ENCODE data around the gene RNF150.

RNF150 gene

GRCh38 chr4:140854168-140854567 is 279.1 kb downstream of the RNF150 start:
- no peak for TF ChIP-seq CTCF (IDR thresholded peaks at IDR 0.05; ENCODE audit: insufficient read depth, low read length, missing control alignments)
- no peak overlapping the region for H3K4me3 ChIP-seq (ENCODE audit: low read depth, low read length)
- ChIA-PET POLR2A (no interaction called here), CTCF (interaction anchor here (0.9 to 11.2 kb wide), 13 partner anchors 8 to 525 kb away, joined by 3 to 276 read pairs (median 3); partner anchors contain the start of gene RNF150)
- no peak for DNase-seq (ENCODE audit: low read depth, low spot score)

- ChIA-PET POLR2A (no interaction called here), CTCF (interaction anchor here (0.6 to 11.2 kb wide), 20 partner anchors 9 to 522 kb away, joined by 3 to 276 read pairs (median 6); partner anchors contain the start of genes ELMOD2, RNF150 and TBC1D9)
- DNase-seq (ENCODE audit: low read depth, low spot score) = no peak
- TF ChIP-seq CTCF (IDR thresholded peaks at IDR 0.05; ENCODE audit: insufficient read depth, low read length, missing control alignments) = no peak
- no peak overlapping the region for H3K4me3 ChIP-seq (ENCODE audit: low read depth, low read length)
Observed at GRCh38 chr4:140851804-140852203, 281.5 kb downstream of the RNF150 start.

- CTCF ChIA-PET = interaction anchor here (0.6 to 8.3 kb wide), 24 partner anchors 9 to 525 kb away, joined by 3 to 110 read pairs (median 4); partner anchors contain the start of genes ELMOD2, RNF150 and TBC1D9
- DNase-seq (ENCODE audit: low read depth, low spot score) = no peak
- H3K4me3 ChIP-seq (ENCODE audit: low read depth, low read length) = no peak overlapping the region
- TF ChIP-seq CTCF (IDR thresholded peaks at IDR 0.05; ENCODE audit: insufficient read depth, low read length, missing control alignments) = peak; percentile 63
- POLR2A ChIA-PET = no interaction called here
Observed at GRCh38 chr4:140851032-140851636, 282.1 kb downstream of the RNF150 start.

GRCh38 chr4:140849526-140849925 is 283.7 kb downstream of the RNF150 start:
- DNase-seq (ENCODE audit: low read depth, low spot score) = no peak
- no peak for TF ChIP-seq CTCF (IDR thresholded peaks at IDR 0.05; ENCODE audit: insufficient read depth, low read length, missing control alignments)
- ChIA-PET POLR2A (no interaction called here), CTCF (interaction anchor here (0.8 to 8.3 kb wide), 15 partner anchors 8 to 1193 kb away, joined by 3 to 110 read pairs (median 4); partner anchors contain the start of gene ELMOD2)
- no peak overlapping the region for H3K4me3 ChIP-seq (ENCODE audit: low read depth, low read length)

GRCh38 chr4:140846736-140847135 is 286.5 kb downstream of the RNF150 start:
- H3K4me3 ChIP-seq (ENCODE audit: low read depth, low read length) = no peak overlapping the region
- ChIA-PET CTCF (interaction anchor here (0.7 to 2.6 kb wide), 2 partner anchors 472 to 487 kb away, joined by 4 to 17 read pairs; no protein-coding TSS in a partner anchor), POLR2A (no interaction called here)
- DNase-seq (ENCODE audit: low read depth, low spot score) = no peak
- no peak for TF ChIP-seq CTCF (IDR thresholded peaks at IDR 0.05; ENCODE audit: insufficient read depth, low read length, missing control alignments)

- no peak for TF ChIP-seq CTCF (IDR thresholded peaks at IDR 0.05; ENCODE audit: insufficient read depth, low read length, missing control alignments)
- CTCF ChIA-PET = interaction anchor here (1.4 to 1.6 kb wide), 2 partner anchors 484 to 514 kb away, joined by 3 to 5 read pairs; no protein-coding TSS in a partner anchor
- no peak overlapping the region for H3K4me3 ChIP-seq (ENCODE audit: low read depth, low read length)
- no peak for DNase-seq (ENCODE audit: low read depth, low spot score)
- POLR2A ChIA-PET = no interaction called here
Observed at GRCh38 chr4:140844061-140844460, 289.2 kb downstream of the RNF150 start.

Measured in AG04449 (cell line).